KMS-11 (cell line): ENCODE results near the gene WDR27.

Experiments used
- H2AFZ ChIP-seq: fragments of 200-600 bp; sonication (generic); 2 replicates; pipeline ENCODE4 v1.6.1; 2016; ENCODE audit warnings: antibody characterized with exemption, mixed run types, low read depth
- H3K27ac ChIP-seq: fragments of 200-600 bp; sonication (generic); 2 replicates; pipeline ENCODE4 v1.6.1; 2016; ENCODE audit warnings: mild to moderate bottlenecking, mixed run types
- H3K27me3 ChIP-seq: fragments of 200-600 bp; sonication (generic); 2 replicates; pipeline ENCODE4 v1.6.1; 2017; ENCODE audit warnings: mild to moderate bottlenecking, low read depth, mixed run types, moderate library complexity; ENCODE audit not compliant: insufficient read depth
- H3K36me3 ChIP-seq: fragments of 200-600 bp; sonication (generic); 2 replicates; pipeline ENCODE4 v1.6.1; 2017; ENCODE audit warnings: mild to moderate bottlenecking, mixed run types; ENCODE audit not compliant: insufficient read depth
- H3K4me1 ChIP-seq: fragments of 200-600 bp; sonication (generic); 2 replicates; pipeline ENCODE4 v1.6.1; 2016; ENCODE audit warnings: mild to moderate bottlenecking, low read depth, mixed run types; ENCODE audit not compliant: poor library complexity, severe bottlenecking
- H3K4me2 ChIP-seq: fragments of 200-600 bp; sonication (generic); 2 replicates; pipeline ENCODE4 v1.7.0; 2016; ENCODE audit warnings: mild to moderate bottlenecking, mixed run types
- H3K4me3 ChIP-seq: fragments of 200-600 bp; sonication (generic); IDR thresholded peaks from 2 replicates; pipeline ENCODE4 v1.6.1; 2017; ENCODE audit warnings: low read depth, low read length, mixed read lengths; ENCODE audit not compliant: insufficient read depth
- H3K79me2 ChIP-seq: fragments of 200-600 bp; sonication (generic); 2 replicates; pipeline ENCODE4 v1.6.1; 2016; ENCODE audit warnings: low read depth, mixed run types; ENCODE audit not compliant: insufficient read depth
- H3K9ac ChIP-seq: fragments of 200-600 bp; sonication (generic); 2 replicates; pipeline ENCODE4 v1.6.1; 2016; ENCODE audit warnings: mild to moderate bottlenecking, mixed run types
- H4K20me1 ChIP-seq: fragments of 200-600 bp; sonication (generic); 2 replicates; pipeline ENCODE4 v1.6.1; 2016; ENCODE audit warnings: mild to moderate bottlenecking, mixed run types; ENCODE audit not compliant: insufficient read depth
- TF ChIP-seq, protein P1 (sequence below): fragments of 200-600 bp; sonication (generic); conservative IDR thresholded peaks from 2 replicates; pipeline ENCODE4 v1.6.1; 2017; ENCODE audit warnings: low read depth, mild to moderate bottlenecking, antibody characterized with exemption, low read length, moderate library complexity, mixed read lengths

WDR27 gene

DNA sequence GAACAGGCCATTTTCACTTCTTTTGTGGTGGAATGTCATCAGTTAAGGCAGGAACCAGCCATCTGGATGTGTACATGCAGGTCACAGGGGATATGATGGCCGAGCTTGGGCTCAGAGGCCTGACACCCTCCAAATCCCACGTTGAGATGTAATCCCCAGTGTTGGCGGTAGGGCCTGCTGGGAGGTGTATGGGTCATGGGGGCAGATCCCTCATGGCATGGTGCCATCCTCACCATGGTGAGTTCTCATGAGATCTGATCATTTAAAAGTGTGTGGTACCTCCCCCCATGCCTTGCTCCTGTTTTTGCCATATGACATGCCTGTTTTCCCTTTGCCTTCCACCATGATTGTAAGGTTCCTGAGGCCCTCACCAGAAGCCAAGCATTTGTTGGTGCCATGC, 26.8 kb downstream of the WDR27 start:
- Histone ChIP-seq H3K36me3 (no peaks in the 10 kb centered on the region), H4K20me1 (no peaks in the 10 kb centered on the region), H2AFZ (no peak overlapping the region), H3K27ac (no peak overlapping the region), H3K4me1 (no peaks in the 10 kb centered on the region), H3K4me2 (no peak overlapping the region), H3K9ac (no peak overlapping the region), H3K27me3 (no peaks in the 10 kb centered on the region), H3K4me3 (no peak overlapping the region), H3K79me2 (no peaks in the 10 kb centered on the region)
- TF ChIP-seq, protein P1, sequence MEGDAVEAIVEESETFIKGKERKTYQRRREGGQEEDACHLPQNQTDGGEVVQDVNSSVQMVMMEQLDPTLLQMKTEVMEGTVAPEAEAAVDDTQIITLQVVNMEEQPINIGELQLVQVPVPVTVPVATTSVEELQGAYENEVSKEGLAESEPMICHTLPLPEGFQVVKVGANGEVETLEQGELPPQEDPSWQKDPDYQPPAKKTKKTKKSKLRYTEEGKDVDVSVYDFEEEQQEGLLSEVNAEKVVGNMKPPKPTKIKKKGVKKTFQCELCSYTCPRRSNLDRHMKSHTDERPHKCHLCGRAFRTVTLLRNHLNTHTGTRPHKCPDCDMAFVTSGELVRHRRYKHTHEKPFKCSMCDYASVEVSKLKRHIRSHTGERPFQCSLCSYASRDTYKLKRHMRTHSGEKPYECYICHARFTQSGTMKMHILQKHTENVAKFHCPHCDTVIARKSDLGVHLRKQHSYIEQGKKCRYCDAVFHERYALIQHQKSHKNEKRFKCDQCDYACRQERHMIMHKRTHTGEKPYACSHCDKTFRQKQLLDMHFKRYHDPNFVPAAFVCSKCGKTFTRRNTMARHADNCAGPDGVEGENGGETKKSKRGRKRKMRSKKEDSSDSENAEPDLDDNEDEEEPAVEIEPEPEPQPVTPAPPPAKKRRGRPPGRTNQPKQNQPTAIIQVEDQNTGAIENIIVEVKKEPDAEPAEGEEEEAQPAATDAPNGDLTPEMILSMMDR: no peak

DNA sequence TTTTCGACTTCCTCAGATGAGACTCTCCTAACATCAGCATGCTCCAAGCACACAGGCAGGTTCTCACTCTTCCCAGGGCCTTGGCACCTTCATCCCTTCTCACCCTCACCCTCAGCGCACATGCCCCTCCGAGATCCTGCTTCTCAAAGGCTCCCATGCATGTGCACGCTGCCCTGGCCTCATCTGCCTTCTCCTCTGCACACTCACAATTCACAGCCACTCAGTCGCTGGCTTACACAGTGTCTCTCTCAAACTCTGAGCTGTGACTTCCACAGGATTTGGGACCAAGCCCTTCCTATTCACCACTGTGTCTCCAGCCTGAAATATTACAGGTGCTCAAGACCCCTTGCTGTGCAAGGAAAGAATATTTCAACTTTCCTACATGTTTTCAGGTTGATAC, 30.3 kb downstream of the WDR27 start:
- no peaks in the 10 kb centered on the region for H3K27me3 ChIP-seq
- no peak overlapping the region for H3K4me3 ChIP-seq
- no peaks in the 10 kb centered on the region for H3K79me2 ChIP-seq
- TF ChIP-seq, protein P1: no peak
- no peak overlapping the region for H3K9ac ChIP-seq
- H2AFZ ChIP-seq: no peak overlapping the region
- no peak overlapping the region for H3K4me2 ChIP-seq
- H4K20me1 ChIP-seq: no peaks in the 10 kb centered on the region
- no peaks in the 10 kb centered on the region for H3K4me1 ChIP-seq
- no peak overlapping the region for H3K27ac ChIP-seq
- no peaks in the 10 kb centered on the region; the same call in 1 of the 2 replicates for H3K36me3 ChIP-seq

DNA sequence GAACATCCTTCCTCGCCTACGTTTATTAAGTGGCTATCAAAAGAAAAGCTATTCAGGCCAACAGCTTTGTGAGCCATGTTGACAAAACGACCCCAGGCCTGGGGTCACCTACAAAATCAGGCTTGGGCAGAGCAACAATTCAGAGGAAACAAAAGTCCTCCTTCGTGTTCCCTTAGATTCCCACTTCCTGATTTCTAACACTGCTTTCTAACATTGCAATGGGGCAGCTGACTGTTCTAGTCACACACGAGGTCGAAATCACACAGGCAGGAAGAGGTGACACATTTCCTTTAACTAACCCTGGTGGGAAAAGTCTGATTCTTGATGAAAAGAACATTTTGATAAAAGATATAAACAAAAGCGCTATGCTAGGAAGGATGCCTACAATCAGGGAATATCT, 31.9 kb downstream of the WDR27 start:
- no peaks in the 10 kb centered on the region for H3K27me3 ChIP-seq
- no peaks in the 10 kb centered on the region for H3K79me2 ChIP-seq
- H3K36me3 ChIP-seq: no peaks in the 10 kb centered on the region; the same call in 1 of the 2 replicates
- H3K4me3 ChIP-seq: no peak overlapping the region
- H3K9ac ChIP-seq: no peak overlapping the region
- TF ChIP-seq, protein P1: no peak
- no peaks in the 10 kb centered on the region for H3K4me1 ChIP-seq
- no peaks in the 10 kb centered on the region for H4K20me1 ChIP-seq
- H3K27ac ChIP-seq: no peak overlapping the region
- no peak overlapping the region for H3K4me2 ChIP-seq
- H2AFZ ChIP-seq: no peak overlapping the region

DNA sequence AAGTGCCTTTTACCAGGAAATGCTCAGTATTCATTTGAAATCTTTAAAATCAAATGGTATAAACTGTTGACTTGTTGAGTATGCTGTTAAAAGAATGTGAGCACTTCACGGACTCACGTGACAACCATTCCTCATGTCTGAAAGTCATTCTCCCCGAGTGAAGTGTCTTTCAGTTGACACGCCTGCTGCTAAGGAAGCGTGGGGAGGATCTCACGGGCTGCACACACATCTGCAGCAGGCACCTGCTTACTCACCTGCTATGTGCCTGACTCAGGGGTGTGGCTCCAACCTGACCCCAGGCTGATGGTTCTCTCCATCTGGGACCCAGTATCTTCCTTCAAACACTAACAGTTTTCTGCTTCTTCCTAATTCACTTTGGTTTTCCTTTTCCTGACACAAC, 32.7 kb downstream of the WDR27 start:
- TF ChIP-seq, protein P1: no peak
- no peaks in the 10 kb centered on the region for H3K27me3 ChIP-seq
- H3K79me2 ChIP-seq: no peaks in the 10 kb centered on the region
- H3K9ac ChIP-seq: no peak overlapping the region
- H4K20me1 ChIP-seq: no peaks in the 10 kb centered on the region
- no peaks in the 10 kb centered on the region; the same call in 1 of the 2 replicates for H3K36me3 ChIP-seq
- no peak overlapping the region for H3K4me3 ChIP-seq
- no peak overlapping the region for H3K4me2 ChIP-seq
- H3K27ac ChIP-seq: no peak overlapping the region
- H2AFZ ChIP-seq: no peak overlapping the region
- no peaks in the 10 kb centered on the region for H3K4me1 ChIP-seq
